ENCODE results near the gene MYBPC2.

The MYBPC2 gene

GRCh38 chr19:50500753-50501151, 68.1 kb downstream of the MYBPC2 start:
- TF ChIP-seq CSDC2 (CRISPR knock-in tag; IDR thresholded peaks at IDR 0.05) (no peak), TSHZ2 (CRISPR knock-in tag; IDR thresholded peaks at IDR 0.05) (no peak), ZNF565 (CRISPR knock-in tag; conservative IDR thresholded peaks at IDR 0.05; ENCODE audit: low read depth) (no peak), ISL1 (CRISPR knock-in tag; IDR thresholded peaks at IDR 0.05) (no peak), ESRRG (CRISPR knock-in tag; IDR thresholded peaks at IDR 0.05) (no peak), RARB (CRISPR knock-in tag; IDR thresholded peaks at IDR 0.05) (no peak), ZC3H10 (CRISPR knock-in tag; IDR thresholded peaks at IDR 0.05) (no peak), TCF4 (CRISPR knock-in tag; IDR thresholded peaks at IDR 0.05; ENCODE audit: borderline replicate concordance) (no peak), CSRNP3 (CRISPR knock-in tag; IDR thresholded peaks at IDR 0.05) (no peak), ARNTL (CRISPR knock-in tag; IDR thresholded peaks at IDR 0.05; ENCODE audit: borderline replicate concordance, low read depth) (no peak), ZFP30 (CRISPR knock-in tag; IDR thresholded peaks at IDR 0.05) (no peak), ZNF70 (CRISPR knock-in tag; IDR thresholded peaks at IDR 0.05) (no peak), PPARA (CRISPR knock-in tag; IDR thresholded peaks at IDR 0.05; ENCODE audit: borderline replicate concordance) (no peak), SNAI2 (CRISPR knock-in tag; IDR thresholded peaks at IDR 0.05) (no peak), ZNF8 (CRISPR knock-in tag; IDR thresholded peaks at IDR 0.05) (no peak)
- TF ChIP-seq, protein P1, sequence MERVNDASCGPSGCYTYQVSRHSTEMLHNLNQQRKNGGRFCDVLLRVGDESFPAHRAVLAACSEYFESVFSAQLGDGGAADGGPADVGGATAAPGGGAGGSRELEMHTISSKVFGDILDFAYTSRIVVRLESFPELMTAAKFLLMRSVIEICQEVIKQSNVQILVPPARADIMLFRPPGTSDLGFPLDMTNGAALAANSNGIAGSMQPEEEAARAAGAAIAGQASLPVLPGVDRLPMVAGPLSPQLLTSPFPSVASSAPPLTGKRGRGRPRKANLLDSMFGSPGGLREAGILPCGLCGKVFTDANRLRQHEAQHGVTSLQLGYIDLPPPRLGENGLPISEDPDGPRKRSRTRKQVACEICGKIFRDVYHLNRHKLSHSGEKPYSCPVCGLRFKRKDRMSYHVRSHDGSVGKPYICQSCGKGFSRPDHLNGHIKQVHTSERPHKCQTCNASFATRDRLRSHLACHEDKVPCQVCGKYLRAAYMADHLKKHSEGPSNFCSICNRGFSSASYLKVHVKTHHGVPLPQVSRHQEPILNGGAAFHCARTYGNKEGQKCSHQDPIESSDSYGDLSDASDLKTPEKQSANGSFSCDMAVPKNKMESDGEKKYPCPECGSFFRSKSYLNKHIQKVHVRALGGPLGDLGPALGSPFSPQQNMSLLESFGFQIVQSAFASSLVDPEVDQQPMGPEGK (CRISPR knock-in tag; IDR thresholded peaks at IDR 0.05; ENCODE audit: borderline replicate concordance) = no peak
- TF ChIP-seq, protein P2, sequence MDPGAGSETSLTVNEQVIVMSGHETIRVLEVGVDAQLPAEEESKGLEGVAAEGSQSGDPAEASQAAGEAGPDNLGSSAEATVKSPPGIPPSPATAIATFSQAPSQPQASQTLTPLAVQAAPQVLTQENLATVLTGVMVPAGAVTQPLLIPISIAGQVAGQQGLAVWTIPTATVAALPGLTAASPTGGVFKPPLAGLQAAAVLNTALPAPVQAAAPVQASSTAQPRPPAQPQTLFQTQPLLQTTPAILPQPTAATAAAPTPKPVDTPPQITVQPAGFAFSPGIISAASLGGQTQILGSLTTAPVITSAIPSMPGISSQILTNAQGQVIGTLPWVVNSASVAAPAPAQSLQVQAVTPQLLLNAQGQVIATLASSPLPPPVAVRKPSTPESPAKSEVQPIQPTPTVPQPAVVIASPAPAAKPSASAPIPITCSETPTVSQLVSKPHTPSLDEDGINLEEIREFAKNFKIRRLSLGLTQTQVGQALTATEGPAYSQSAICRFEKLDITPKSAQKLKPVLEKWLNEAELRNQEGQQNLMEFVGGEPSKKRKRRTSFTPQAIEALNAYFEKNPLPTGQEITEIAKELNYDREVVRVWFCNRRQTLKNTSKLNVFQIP (CRISPR knock-in tag; IDR thresholded peaks at IDR 0.05; ENCODE audit: borderline replicate concordance, low read depth) = no peak
- ATAC-seq = no peak

GRCh38 chr19:50501186-50501567, 68.5 kb downstream of the MYBPC2 start:
- no peak for TF ChIP-seq TOX (CRISPR knock-in tag; IDR thresholded peaks at IDR 0.05; ENCODE audit: borderline replicate concordance)
- TF ChIP-seq ISL1 (CRISPR knock-in tag; IDR thresholded peaks at IDR 0.05) = no peak
- TF ChIP-seq, protein P3, sequence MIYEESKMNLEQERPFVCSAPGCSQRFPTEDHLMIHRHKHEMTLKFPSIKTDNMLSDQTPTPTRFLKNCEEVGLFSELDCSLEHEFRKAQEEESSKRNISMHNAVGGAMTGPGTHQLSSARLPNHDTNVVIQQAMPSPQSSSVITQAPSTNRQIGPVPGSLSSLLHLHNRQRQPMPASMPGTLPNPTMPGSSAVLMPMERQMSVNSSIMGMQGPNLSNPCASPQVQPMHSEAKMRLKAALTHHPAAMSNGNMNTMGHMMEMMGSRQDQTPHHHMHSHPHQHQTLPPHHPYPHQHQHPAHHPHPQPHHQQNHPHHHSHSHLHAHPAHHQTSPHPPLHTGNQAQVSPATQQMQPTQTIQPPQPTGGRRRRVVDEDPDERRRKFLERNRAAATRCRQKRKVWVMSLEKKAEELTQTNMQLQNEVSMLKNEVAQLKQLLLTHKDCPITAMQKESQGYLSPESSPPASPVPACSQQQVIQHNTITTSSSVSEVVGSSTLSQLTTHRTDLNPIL (CRISPR knock-in tag; IDR thresholded peaks at IDR 0.05; ENCODE audit: low read depth) = no peak
- TF ChIP-seq TCF4 (CRISPR knock-in tag; IDR thresholded peaks at IDR 0.05; ENCODE audit: borderline replicate concordance) = no peak
- TF ChIP-seq CSDC2 (CRISPR knock-in tag; IDR thresholded peaks at IDR 0.05) = no peak
- TF ChIP-seq GLIS3 (CRISPR knock-in tag; IDR thresholded peaks at IDR 0.05) = no peak
- no peak for TF ChIP-seq SNAI2 (CRISPR knock-in tag; IDR thresholded peaks at IDR 0.05)
- no peak for TF ChIP-seq TSHZ2 (CRISPR knock-in tag; IDR thresholded peaks at IDR 0.05)
- TF ChIP-seq PPARA (CRISPR knock-in tag; IDR thresholded peaks at IDR 0.05; ENCODE audit: borderline replicate concordance) = no peak
- no peak for TF ChIP-seq ZNF70 (CRISPR knock-in tag; IDR thresholded peaks at IDR 0.05)
- no peak for TF ChIP-seq RARB (CRISPR knock-in tag; IDR thresholded peaks at IDR 0.05)
- ATAC-seq = no peak; the same call in 2 of the 3 replicates

Measured in SK-N-SH treated with all-trans-retinoic acid at 6 μM for 48 hours (cell line).